Measurements from ENCODE around the gene CFAP77. TPM values are rescaled to one million over a fixed set of nuclear protein-coding genes. Genes with fewer than 3 reads are reported as not detected.

CFAP77 gene
- total RNA-seq, 4 donors from 2014 or later, result not detected

GRCh38 chr9:132511191-132511999, 101.4 kb downstream of the CFAP77 start:
- DNase-seq (ENCODE audit: low spot score in 2 of 2), result no peak
- no peak for TF ChIP-seq POLR2A (IDR thresholded peaks at IDR 0.05)
- TF ChIP-seq CTCF (IDR thresholded peaks at IDR 0.05), result no peak
- intact Hi-C loops (cut with DNase I; ENCODE audit: low total_unique reads), result no loop called here
- no peak overlapping the region for H3K4me3 ChIP-seq (ENCODE audit: low read depth, poor library complexity, severe bottlenecking)
- WGBS, 2 donors, result 85 to 87% methylated on average over 25 of the region's 25 CpGs

- DNase-seq (ENCODE audit: low spot score in 2 of 2), result no peak
These were observed 103.4 kb downstream of the CFAP77 start for GRCh38 chr9:132513416-132513815.

GRCh38 chr9:132514011-132514744, 104.2 kb downstream of the CFAP77 start:
- DNase-seq (ENCODE audit: low spot score in 2 of 2), result no peak
- TF ChIP-seq POLR2A (IDR thresholded peaks at IDR 0.05) (no peak), CTCF (IDR thresholded peaks at IDR 0.05) (no peak)
- H3K4me3 ChIP-seq (ENCODE audit: low read depth, poor library complexity, severe bottlenecking), result no peak overlapping the region
- WGBS, 2 donors, result 52 to 58% methylated on average over 21 to 22 of the region's 22 CpGs
- intact Hi-C loops (cut with DNase I; ENCODE audit: low total_unique reads), result no loop called here

More at GRCh38 chr9:132513416-132513815, 103.4 kb downstream of the CFAP77 start:
- H3K4me3 ChIP-seq (ENCODE audit: low read depth, poor library complexity, severe bottlenecking), result no peak overlapping the region
- TF ChIP-seq CTCF (IDR thresholded peaks at IDR 0.05), result no peak
- no peak for TF ChIP-seq POLR2A (IDR thresholded peaks at IDR 0.05)
- 73 to 83% methylated on average over 15 of the region's 15 CpGs for WGBS, 2 donors
- intact Hi-C loops (cut with DNase I; ENCODE audit: low total_unique reads), result no loop called here

GRCh38 chr9:132514821-132515220, 104.8 kb downstream of the CFAP77 start:
- WGBS, 2 donors, result 44 to 51% methylated on average over 8 of the region's 8 CpGs
- intact Hi-C loops (cut with DNase I; ENCODE audit: low total_unique reads), result no loop called here
- TF ChIP-seq CTCF (IDR thresholded peaks at IDR 0.05) (no peak), POLR2A (IDR thresholded peaks at IDR 0.05) (no peak)
- no peak overlapping the region for H3K4me3 ChIP-seq (ENCODE audit: low read depth, poor library complexity, severe bottlenecking)
- DNase-seq (ENCODE audit: low spot score in 2 of 2), result no peak

GRCh38 chr9:132516301-132516700, 106.3 kb downstream of the CFAP77 start:
- TF ChIP-seq POLR2A (IDR thresholded peaks at IDR 0.05) (no peak), CTCF (IDR thresholded peaks at IDR 0.05) (no peak)
- intact Hi-C loops (cut with DNase I; ENCODE audit: low total_unique reads), result loop anchor here (2.0 kb wide), 1 partner anchor 450 kb away; no protein-coding TSS in a partner anchor
- no peak overlapping the region for H3K4me3 ChIP-seq (ENCODE audit: low read depth, poor library complexity, severe bottlenecking)
- DNase-seq (ENCODE audit: low spot score in 2 of 2), result no peak
- 74 to 80% methylated on average over 6 of the region's 6 CpGs for WGBS, 2 donors
